MCF 10A (cell line): Measurements from ENCODE around the gene FPR2. TPM values are rescaled to one million over a fixed set of nuclear protein-coding genes. Genes with fewer than 3 reads are reported as not detected.

Source experiments
- BruUV-seq: library from RNA; stranded (reverse); fragments of 400-500 nt; replicated peaks from 2 replicates; lab custom pipeline; 2021; lab: Mats Ljungman, UMichigan
- CTCF ChIA-PET: fragments of 300-600 bp; sonication (Branson Sonifier 250); formaldehyde crosslinking; extraction: SDS; loops from one replicate; lab custom pipeline; 2021; ENCODE audit warnings: antibody characterized with exemption, inconsistent platforms; lab: Yijun Ruan, JAX
- POLR2A ChIA-PET: fragments of 300-600, 350-650 bp; sonication (Branson Sonifier 250); formaldehyde crosslinking; extraction: SDS; loops from one replicate; lab custom pipeline; 2020; ENCODE audit warnings: antibody characterized with exemption, inconsistent platforms; lab: Yijun Ruan, JAX
- DNase-seq: peaks from one replicate; pipeline ENCODE4 v3.0.0-alpha.2; 2018; ENCODE audit not compliant: unreplicated experiment
- H3K27ac Mint-ChIP-seq: one replicate; pipeline ENCODE4 v1.8.0; 2022; ENCODE audit warnings: mild to moderate bottlenecking, low read depth, mixed read lengths; ENCODE audit not compliant: unreplicated experiment
- H3K27me3 Mint-ChIP-seq: one replicate; pipeline ENCODE4 v1.8.0; 2022; ENCODE audit warnings: mixed read lengths; ENCODE audit not compliant: insufficient read depth, unreplicated experiment
- H3K36me3 Mint-ChIP-seq: one replicate; pipeline ENCODE4 v1.8.0; 2022; ENCODE audit warnings: mild to moderate bottlenecking, moderate library complexity, mixed read lengths; ENCODE audit not compliant: insufficient read depth, unreplicated experiment
- H3K4me1 Mint-ChIP-seq: one replicate; pipeline ENCODE4 v1.8.0; 2022; ENCODE audit warnings: mixed read lengths; ENCODE audit not compliant: insufficient read depth, unreplicated experiment
- H3K4me3 Mint-ChIP-seq: one replicate; pipeline ENCODE4 v1.8.0; 2022; ENCODE audit warnings: mild to moderate bottlenecking, moderate library complexity, mixed read lengths; ENCODE audit not compliant: unreplicated experiment
- H3K9me3 Mint-ChIP-seq: one replicate; pipeline ENCODE4 v1.8.0; 2022; ENCODE audit warnings: mixed read lengths; ENCODE audit not compliant: unreplicated experiment
- CTCF ChIP-seq: fragments of 200-600 bp; IDR thresholded peaks from one replicate; pipeline ENCODE4 v1.8.0; 2022; ENCODE audit warnings: antibody characterized with exemption, mild to moderate bottlenecking; ENCODE audit not compliant: unreplicated experiment
- intact Hi-C: fragments of 100-400 bp; cut with micrococcal nuclease; formaldehyde crosslinking; loops from 2 replicates; pipeline ENCODE4 v1.14.1; 2022
- total RNA-seq: library from RNA; stranded (reverse); gene quantifications from 2 replicates; pipeline ENCODE4 v1.2.3, GENCODE V29; 2022

FPR2 gene
- total RNA-seq, 1 experiment from 2014 or later = not detected

GRCh38 chr19:51811344-51811743 lies 50.4 kb downstream of the FPR2 start:
- no peak for TF ChIP-seq CTCF
- ChIA-PET POLR2A (no interaction called here), CTCF (interaction anchor here (0.7 to 1.6 kb wide), 2 partner anchors 99 to 1232 kb away, joined by 4 read pairs; no protein-coding TSS in a partner anchor)
- Mint-ChIP-seq H3K27me3 (no peaks in the 10 kb centered on the region), H3K27ac (no peak overlapping the region), H3K9me3 (no peaks in the 10 kb centered on the region), H3K4me1 (peaks cover 29% of the 10 kb centered on the region), H3K4me3 (no peak overlapping the region), H3K36me3 (no peaks in the 10 kb centered on the region)
- intact Hi-C loops = loop anchor here (5.0 kb wide), 1 partner anchor 426 kb away; no protein-coding TSS in a partner anchor
- no peak for DNase-seq
- no TSS peak for BruUV-seq

GRCh38 chr19:51815043-51815442 lies 54.1 kb downstream of the FPR2 start:
- Mint-ChIP-seq H3K27me3 (no peaks in the 10 kb centered on the region), H3K4me3 (no peak overlapping the region), H3K36me3 (no peaks in the 10 kb centered on the region), H3K4me1 (peaks cover 6% of the 10 kb centered on the region), H3K27ac (no peak overlapping the region), H3K9me3 (peaks cover 17% of the 10 kb centered on the region)
- TF ChIP-seq CTCF = no peak
- no TSS peak for BruUV-seq
- ChIA-PET POLR2A (no interaction called here), CTCF (no interaction called here)
- intact Hi-C loops = no loop called here
- DNase-seq = no peak

GRCh38 chr19:51816711-51817110 lies 55.7 kb downstream of the FPR2 start:
- no peak for TF ChIP-seq CTCF
- Mint-ChIP-seq H3K27ac (no peak overlapping the region), H3K4me1 (no peaks in the 10 kb centered on the region), H3K36me3 (no peaks in the 10 kb centered on the region), H3K9me3 (peaks cover 17% of the 10 kb centered on the region), H3K4me3 (no peak overlapping the region), H3K27me3 (no peaks in the 10 kb centered on the region)
- ChIA-PET POLR2A (no interaction called here), CTCF (interaction anchor here (0.6 kb wide), 1 partner anchor 118 kb away, joined by 3 read pairs; no protein-coding TSS in a partner anchor)
- BruUV-seq = no TSS peak
- intact Hi-C loops = no loop called here
- no peak for DNase-seq

- no peak for DNase-seq
- intact Hi-C loops = no loop called here
- H3K9me3 Mint-ChIP-seq = peaks cover 28% of the 10 kb centered on the region
- no peak overlapping the region for H3K4me3 Mint-ChIP-seq
- CTCF ChIA-PET = interaction anchor here (1.3 kb wide), 1 partner anchor 11 kb away, joined by 4 read pairs; no protein-coding TSS in a partner anchor
- POLR2A ChIA-PET = no interaction called here
- no peak for TF ChIP-seq CTCF
- no peaks in the 10 kb centered on the region for H3K4me1 Mint-ChIP-seq
- no peak overlapping the region for H3K27ac Mint-ChIP-seq
- H3K36me3 Mint-ChIP-seq = no peaks in the 10 kb centered on the region
- no peaks in the 10 kb centered on the region for H3K27me3 Mint-ChIP-seq
- no TSS peak for BruUV-seq
These were observed 59.0 kb downstream of the FPR2 start for GRCh38 chr19:51820011-51820410.

Other genes starting within 250 kb of the FPR2 start
- gene SIGLEC6, start 229.5 kb upstream of the FPR2 start, total RNA-seq = not detected in 2 replicates
- gene ZNF175, start 189.9 kb upstream of the FPR2 start, total RNA-seq = 6.9 and 9.3 TPM in 2 replicates
- not detected in 2 replicates for gene SIGLEC5, start 130.8 kb upstream of the FPR2 start, total RNA-seq
- not detected in 2 replicates for gene SIGLEC14, start 114.4 kb upstream of the FPR2 start, total RNA-seq
- 13.1 and 18.1 TPM in 2 replicates for gene SPACA6, start 67.8 kb upstream of the FPR2 start, total RNA-seq
- gene HAS1, start 37.2 kb upstream of the FPR2 start, total RNA-seq = 0.34 and 0.42 TPM in 2 replicates
- gene FPR1, start 9.3 kb upstream of the FPR2 start, total RNA-seq = 6.2 and 8.6 TPM in 2 replicates
- not detected in 2 replicates for gene FPR3, start 34.0 kb downstream of the FPR2 start, total RNA-seq
- 6.3 and 8.4 TPM in 2 replicates for gene ZNF577, start 126.8 kb downstream of the FPR2 start, total RNA-seq
- 9.5 and 14.5 TPM in 2 replicates for gene ZNF649, start 143.8 kb downstream of the FPR2 start, total RNA-seq
- gene ZNF613, start 166.3 kb downstream of the FPR2 start, total RNA-seq = 4.9 and 7.7 TPM in 2 replicates
- 7.0 and 8.9 TPM in 2 replicates for gene ZNF350, start 225.7 kb downstream of the FPR2 start, total RNA-seq
- 7.3 and 9.0 TPM in 2 replicates for gene ZNF615, start 247.0 kb downstream of the FPR2 start, total RNA-seq